HepG2 (cell line): ENCODE measurements around the gene ARHGAP33. TPM values are rescaled to one million over a fixed set of nuclear protein-coding genes. Genes with fewer than 3 reads are reported as not detected.

Experiments used
- BCL6 ChIP-seq: IDR thresholded peaks from 2 replicates; pipeline ENCODE4 v1.6.1; 2016; ENCODE audit warnings: missing genetic modification reagents, missing compliant biosample characterization
- NFE2L1 ChIP-seq: sonication (generic); formaldehyde crosslinking; IDR thresholded peaks from 2 replicates; pipeline ENCODE4 v1.4.0; 2020; ENCODE audit warnings: missing genetic modification reagents, mild to moderate bottlenecking, borderline replicate concordance
- ONECUT2 ChIP-seq: sonication (generic); formaldehyde crosslinking; IDR thresholded peaks from 2 replicates; pipeline ENCODE4 v1.4.0; 2020; ENCODE audit warnings: missing genetic modification reagents
- ZNF207 ChIP-seq: fragments of 450-650 bp; IDR thresholded peaks from 2 replicates; pipeline ENCODE4 v1.6.1; 2016; ENCODE audit warnings: antibody characterized with exemption, borderline replicate concordance
- ZSCAN30 ChIP-seq: sonication (generic); formaldehyde crosslinking; IDR thresholded peaks from 2 replicates; pipeline ENCODE4 v1.5.0; 2020; ENCODE audit warnings: mild to moderate bottlenecking, missing genetic modification reagents
- polyA plus RNA-seq, 8 experiments: library from polyadenylated mRNA; depleted of rRNA in 3 of 8; stranded (reverse) in 7 of 8; unstranded in 1 of 8; fragments of >200 nt; fragmentation: Illumina TruSeq in 4 of 8; extraction: Trizol in 4 of 8; gene quantifications; 2 replicates each; pipeline versions ENCODE4 v1.2.1 to v1.2.3, GENCODE V29; 2011 to 2016; ENCODE audit warnings: low read depth in 4 of 8, missing spikeins in 1 of 8, mixed read lengths in 1 of 8; ENCODE audit not compliant: insufficient read depth in 1 of 8
- total RNA-seq, 5 experiments: library from RNA; depleted of rRNA; stranded (reverse); fragments of >200 nt; fragmentation: Illumina TruSeq; extraction: Trizol; gene quantifications; 2 replicates each; pipeline ENCODE4 v1.2.3, GENCODE V29; 2016; ENCODE audit warnings: low read depth in 1 of 5
- TF ChIP-seq, protein P1 (sequence below): sonication (generic); formaldehyde crosslinking; IDR thresholded peaks from one replicate; pipeline ENCODE4 v1.5.1; 2020; ENCODE audit warnings: mild to moderate bottlenecking, missing genetic modification reagents; ENCODE audit errors: not compliant biosample characterization
- TF ChIP-seq, protein P2 (sequence below): sonication (generic); formaldehyde crosslinking; IDR thresholded peaks from 2 replicates; pipeline ENCODE4 v1.5.1; 2020; ENCODE audit warnings: mild to moderate bottlenecking, missing genetic modification reagents

ARHGAP33 gene
- total and polyA plus RNA-seq, 2 of the 13 experiments (the other 11 are each of a cell fraction or from before 2014, with no cell fraction given): 1.3 to 2.7 TPM

DNA sequence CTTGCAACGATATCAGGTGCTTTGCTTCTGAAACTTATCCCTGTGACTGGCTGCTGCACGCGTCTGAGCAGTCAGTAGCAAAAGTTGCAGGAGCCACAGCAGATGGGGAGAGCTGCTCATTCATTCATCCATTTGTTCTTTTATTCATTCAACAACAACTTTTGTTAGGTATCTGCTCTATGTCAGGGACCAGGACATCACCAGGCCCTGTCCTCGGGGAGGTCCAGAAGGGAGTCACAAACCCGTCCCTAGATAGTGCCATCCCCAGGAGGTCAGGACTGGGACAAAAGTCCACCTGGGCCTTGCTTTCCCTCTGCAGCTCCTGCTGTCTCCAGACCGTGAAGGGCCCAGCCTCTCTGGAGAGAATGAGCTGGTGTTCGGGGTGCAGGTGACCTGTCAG is 2.6 kb downstream of the ARHGAP33 start (continued):
- TF ChIP-seq, protein P1, sequence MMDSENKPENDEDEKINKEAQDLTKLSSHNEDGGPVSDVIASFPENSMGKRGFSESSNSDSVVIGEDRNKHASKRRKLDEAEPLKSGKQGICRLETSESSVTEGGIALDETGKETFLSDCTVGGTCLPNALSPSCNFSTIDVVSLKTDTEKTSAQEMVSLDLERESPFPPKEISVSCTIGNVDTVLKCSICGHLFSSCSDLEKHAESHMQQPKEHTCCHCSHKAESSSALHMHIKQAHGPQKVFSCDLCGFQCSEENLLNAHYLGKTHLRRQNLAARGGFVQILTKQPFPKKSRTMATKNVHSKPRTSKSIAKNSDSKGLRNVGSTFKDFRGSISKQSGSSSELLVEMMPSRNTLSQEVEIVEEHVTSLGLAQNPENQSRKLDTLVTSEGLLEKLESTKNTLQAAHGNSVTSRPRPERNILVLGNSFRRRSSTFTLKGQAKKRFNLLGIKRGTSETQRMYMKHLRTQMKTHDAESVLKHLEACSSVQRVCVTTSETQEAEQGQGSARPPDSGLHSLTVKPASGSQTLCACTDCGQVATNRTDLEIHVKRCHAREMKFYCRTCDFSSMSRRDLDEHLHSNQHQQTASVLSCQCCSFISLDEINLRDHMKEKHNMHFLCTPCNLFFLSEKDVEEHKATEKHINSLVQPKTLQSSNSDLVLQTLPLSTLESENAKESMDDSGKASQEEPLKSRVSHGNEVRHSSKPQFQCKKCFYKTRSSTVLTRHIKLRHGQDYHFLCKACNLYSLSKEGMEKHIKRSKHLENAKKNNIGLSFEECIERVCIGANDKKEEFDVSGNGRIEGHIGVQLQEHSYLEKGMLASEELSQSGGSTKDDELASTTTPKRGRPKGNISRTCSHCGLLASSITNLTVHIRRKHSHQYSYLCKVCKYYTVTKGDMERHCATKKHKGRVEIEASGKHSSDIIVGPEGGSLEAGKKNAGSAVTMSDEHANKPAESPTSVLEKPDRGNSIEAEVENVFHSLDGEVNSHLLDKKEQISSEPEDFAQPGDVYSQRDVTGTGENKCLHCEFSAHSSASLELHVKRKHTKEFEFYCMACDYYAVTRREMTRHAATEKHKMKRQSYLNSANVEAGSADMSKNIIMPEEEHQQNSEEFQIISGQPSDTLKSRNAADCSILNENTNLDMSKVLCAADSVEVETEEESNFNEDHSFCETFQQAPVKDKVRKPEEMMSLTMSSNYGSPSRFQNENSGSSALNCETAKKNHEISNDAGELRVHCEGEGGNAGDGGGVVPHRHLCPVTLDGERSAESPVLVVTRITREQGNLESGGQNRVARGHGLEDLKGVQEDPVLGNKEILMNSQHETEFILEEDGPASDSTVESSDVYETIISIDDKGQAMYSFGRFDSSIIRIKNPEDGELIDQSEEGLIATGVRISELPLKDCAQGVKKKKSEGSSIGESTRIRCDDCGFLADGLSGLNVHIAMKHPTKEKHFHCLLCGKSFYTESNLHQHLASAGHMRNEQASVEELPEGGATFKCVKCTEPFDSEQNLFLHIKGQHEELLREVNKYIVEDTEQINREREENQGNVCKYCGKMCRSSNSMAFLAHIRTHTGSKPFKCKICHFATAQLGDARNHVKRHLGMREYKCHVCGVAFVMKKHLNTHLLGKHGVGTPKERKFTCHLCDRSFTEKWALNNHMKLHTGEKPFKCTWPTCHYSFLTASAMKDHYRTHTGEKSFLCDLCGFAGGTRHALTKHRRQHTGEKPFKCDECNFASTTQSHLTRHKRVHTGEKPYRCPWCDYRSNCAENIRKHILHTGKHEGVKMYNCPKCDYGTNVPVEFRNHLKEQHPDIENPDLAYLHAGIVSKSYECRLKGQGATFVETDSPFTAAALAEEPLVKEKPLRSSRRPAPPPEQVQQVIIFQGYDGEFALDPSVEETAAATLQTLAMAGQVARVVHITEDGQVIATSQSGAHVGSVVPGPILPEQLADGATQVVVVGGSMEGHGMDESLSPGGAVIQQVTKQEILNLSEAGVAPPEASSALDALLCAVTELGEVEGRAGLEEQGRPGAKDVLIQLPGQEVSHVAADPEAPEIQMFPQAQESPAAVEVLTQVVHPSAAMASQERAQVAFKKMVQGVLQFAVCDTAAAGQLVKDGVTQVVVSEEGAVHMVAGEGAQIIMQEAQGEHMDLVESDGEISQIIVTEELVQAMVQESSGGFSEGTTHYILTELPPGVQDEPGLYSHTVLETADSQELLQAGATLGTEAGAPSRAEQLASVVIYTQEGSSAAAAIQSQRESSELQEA: no peak
- no peak for TF ChIP-seq NFE2L1 (CRISPR knock-in tag)
- no peak for TF ChIP-seq ONECUT2 (CRISPR knock-in tag)
- TF ChIP-seq, protein P2, sequence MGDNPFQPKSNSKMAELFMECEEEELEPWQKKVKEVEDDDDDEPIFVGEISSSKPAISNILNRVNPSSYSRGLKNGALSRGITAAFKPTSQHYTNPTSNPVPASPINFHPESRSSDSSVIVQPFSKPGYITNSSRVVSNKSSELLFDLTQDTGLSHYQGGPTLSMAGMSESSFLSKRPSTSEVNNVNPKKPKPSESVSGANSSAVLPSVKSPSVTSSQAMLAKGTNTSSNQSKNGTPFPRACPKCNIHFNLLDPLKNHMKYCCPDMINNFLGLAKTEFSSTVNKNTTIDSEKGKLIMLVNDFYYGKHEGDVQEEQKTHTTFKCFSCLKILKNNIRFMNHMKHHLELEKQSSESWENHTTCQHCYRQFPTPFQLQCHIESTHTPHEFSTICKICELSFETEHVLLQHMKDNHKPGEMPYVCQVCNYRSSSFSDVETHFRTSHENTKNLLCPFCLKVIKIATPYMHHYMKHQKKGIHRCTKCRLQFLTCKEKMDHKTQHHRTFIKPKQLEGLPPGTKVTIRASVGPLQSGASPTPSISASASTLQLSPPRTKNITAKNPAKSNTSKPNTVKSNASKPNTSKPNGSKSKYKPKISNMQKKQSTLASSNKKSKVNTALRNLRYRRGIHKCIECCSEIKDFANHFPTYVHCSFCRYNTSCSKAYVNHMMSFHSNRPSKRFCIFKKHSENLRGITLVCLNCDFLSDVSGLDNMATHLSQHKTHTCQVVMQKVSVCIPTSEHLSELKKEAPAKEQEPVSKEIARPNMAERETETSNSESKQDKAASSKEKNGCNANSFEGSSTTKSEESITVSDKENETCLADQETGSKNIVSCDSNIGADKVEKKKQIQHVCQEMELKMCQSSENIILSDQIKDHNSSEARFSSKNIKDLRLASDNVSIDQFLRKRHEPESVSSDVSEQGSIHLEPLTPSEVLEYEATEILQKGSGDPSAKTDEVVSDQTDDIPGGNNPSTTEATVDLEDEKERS (CRISPR knock-in tag): no peak
- no peak for TF ChIP-seq BCL6 (CRISPR knock-in tag)
- TF ChIP-seq ZNF207: no peak
- TF ChIP-seq ZSCAN30: no peak
